ENCODE results near the gene CSNK2A2. TPM values are rescaled to one million over a fixed set of nuclear protein-coding genes. Genes with fewer than 3 reads are reported as not detected.

Gene CSNK2A2
- total and polyA plus RNA-seq, 7 donors: 27.1 to 47.0 (median 41.1) TPM

- no peak for TF ChIP-seq CTCF (IDR thresholded peaks at IDR 0.05)
- Histone ChIP-seq H3K4me1 (no peaks in the 10 kb centered on the region), H3K27me3 (ENCODE audit: insufficient read depth in 3 of 3, low read length in 2 of 3) (no peaks in the 10 kb centered on the region), H3K36me3 (ENCODE audit: insufficient read depth in 1 of 2, low read depth in 1 of 2) (no peaks in the 10 kb centered on the region), H3K9me3 (no peaks in the 10 kb centered on the region), H3K4me3 (no peak overlapping the region), H3K27ac (no peak overlapping the region)
- intact Hi-C loops (cut with DNase I): no loop called here
- DNase-seq (no peak), ATAC-seq (no peak)
- WGBS, 3 donors: 76 to 80% (median 78%) methylated on average over 8 of the region's 8 CpGs
Measured at GRCh38 chr16:58225965-58226602, 28.2 kb upstream of the CSNK2A2 start.

GRCh38 chr16:58222532-58223316, 24.8 kb upstream of the CSNK2A2 start:
- Histone ChIP-seq H3K27me3 (ENCODE audit: insufficient read depth in 3 of 3, low read length in 2 of 3) (peaks cover 0 to 5% (median 0%) of the 10 kb centered on the region in 3 donors), H3K9me3 (no peaks in the 10 kb centered on the region), H3K27ac (no peak overlapping the region), H3K4me3 (no peak overlapping the region), H3K4me1 (no peaks in the 10 kb centered on the region), H3K36me3 (ENCODE audit: insufficient read depth in 1 of 2, low read depth in 1 of 2) (no peaks in the 10 kb centered on the region)
- 71 to 74% (median 73%) methylated on average over 7 of the region's 7 CpGs for WGBS, 3 donors
- no peak for ATAC-seq
- intact Hi-C loops (cut with DNase I): no loop called here
- DNase-seq: no peak
- TF ChIP-seq CTCF (IDR thresholded peaks at IDR 0.05): no peak

- no peaks in the 10 kb centered on the region for H3K36me3 ChIP-seq (ENCODE audit: insufficient read depth in 1 of 2, low read depth in 1 of 2)
- ATAC-seq: no peak
- intact Hi-C loops (cut with DNase I): no loop called here
Measured at GRCh38 chr16:58219432-58219831, 21.5 kb upstream of the CSNK2A2 start.

GRCh38 chr16:58218786-58219185, 20.9 kb upstream of the CSNK2A2 start:
- intact Hi-C loops (cut with DNase I): no loop called here
- no peak for DNase-seq
- ATAC-seq: no peak
- H3K36me3 ChIP-seq (ENCODE audit: insufficient read depth in 1 of 2, low read depth in 1 of 2): no peaks in the 10 kb centered on the region
- H3K27me3 ChIP-seq (ENCODE audit: insufficient read depth in 3 of 3, low read length in 2 of 3): peaks cover 0 to 5% (median 0%) of the 10 kb centered on the region in 3 donors
- WGBS, 3 donors: 29 to 43% (median 30%) methylated on average over 3 of the region's 3 CpGs
- H3K4me3 ChIP-seq: no peak overlapping the region
- no peaks in the 10 kb centered on the region for H3K4me1 ChIP-seq
- H3K27ac ChIP-seq: no peak overlapping the region
- no peak for TF ChIP-seq CTCF (IDR thresholded peaks at IDR 0.05)
- no peaks in the 10 kb centered on the region for H3K9me3 ChIP-seq

More at GRCh38 chr16:58219432-58219831, 21.5 kb upstream of the CSNK2A2 start:
- H3K27me3 ChIP-seq (ENCODE audit: insufficient read depth in 3 of 3, low read length in 2 of 3): peaks cover 0 to 5% (median 0%) of the 10 kb centered on the region in 3 donors
- no peaks in the 10 kb centered on the region for H3K4me1 ChIP-seq
- H3K9me3 ChIP-seq: no peaks in the 10 kb centered on the region
- H3K4me3 ChIP-seq: no peak overlapping the region
- TF ChIP-seq CTCF (IDR thresholded peaks at IDR 0.05): no peak
- no peak for DNase-seq
- H3K27ac ChIP-seq: no peak overlapping the region
